GM19372 (cell line): Measurements from ENCODE around the gene PTK7.
A peak's percentile ranks its signal among the peaks of the same experiment; 100 is the strongest.

Source experiments
- ATAC-seq: cut with Tn5 transposase; IDR thresholded peaks from one replicate; pipeline ENCODE4 v1.9.1; 2021; ENCODE audit warnings: mild to moderate bottlenecking, low read depth, moderate library complexity; ENCODE audit not compliant: unreplicated experiment

Gene PTK7

GRCh38 chr6:43174263-43175112 is 98.4 kb downstream of the PTK7 start:
- ATAC-seq, result peak; percentile 58

GRCh38 chr6:43175676-43176422 is 99.7 kb downstream of the PTK7 start:
- ATAC-seq, result no peak

GRCh38 chr6:43176423-43176786 is 100.3 kb downstream of the PTK7 start:
- no peak for ATAC-seq

GRCh38 chr6:43178150-43178549 is 102.0 kb downstream of the PTK7 start:
- ATAC-seq, result no peak

GRCh38 chr6:43178951-43179830 is 103.1 kb downstream of the PTK7 start:
- ATAC-seq, result no peak

- ATAC-seq, result no peak
These were observed 103.9 kb downstream of the PTK7 start for GRCh38 chr6:43180058-43180457.

GRCh38 chr6:43180985-43181384 is 104.9 kb downstream of the PTK7 start:
- no peak for ATAC-seq

GRCh38 chr6:43181621-43181941 is 105.5 kb downstream of the PTK7 start:
- no peak for ATAC-seq

- ATAC-seq, result peak; percentile 97
These were observed 106.1 kb downstream of the PTK7 start, which contains the start of gene CUL9 for GRCh38 chr6:43181942-43182860. TSS of gene CUL9 (plus strand) at chr6:43182196. CDS start at chr6:43184311, 2,115 bp downstream.

- ATAC-seq, result no peak
These were observed 107.3 kb downstream of the PTK7 start for GRCh38 chr6:43183441-43183840.

- ATAC-seq, result no peak
These were observed 108.3 kb downstream of the PTK7 start for GRCh38 chr6:43184268-43184985.

- ATAC-seq, result no peak
These were observed 109.4 kb downstream of the PTK7 start for GRCh38 chr6:43185391-43185985.

- no peak for ATAC-seq
These were observed 109.9 kb downstream of the PTK7 start for GRCh38 chr6:43186019-43186418.

- no peak for ATAC-seq
These were observed 110.6 kb downstream of the PTK7 start for GRCh38 chr6:43186706-43187105.

GRCh38 chr6:43187821-43188220 is 111.7 kb downstream of the PTK7 start:
- ATAC-seq, result no peak

GRCh38 chr6:43188426-43188825 is 112.3 kb downstream of the PTK7 start:
- ATAC-seq, result no peak

GRCh38 chr6:43189776-43190304 is 113.7 kb downstream of the PTK7 start:
- ATAC-seq, result no peak

GRCh38 chr6:43192911-43193310 is 116.8 kb downstream of the PTK7 start:
- ATAC-seq, result no peak

GRCh38 chr6:43193929-43194328 is 117.8 kb downstream of the PTK7 start:
- no peak for ATAC-seq
